GM12891 (cell line): ENCODE results near the gene MATN1.

Experiments used
- PAX5 ChIP-seq: IDR thresholded peaks from 2 replicates; pipeline ENCODE4 v1.6.1; 2011; ENCODE audit warnings: low read length, moderate library complexity, mild to moderate bottlenecking; ENCODE audit not compliant: insufficient read depth, severe bottlenecking
- POLR2A ChIP-seq: IDR thresholded peaks from 2 replicates; pipeline ENCODE4 v1.6.1; 2011; ENCODE audit warnings: low read depth, low read length, control low read depth
- POLR2AphosphoS5 ChIP-seq: IDR thresholded peaks from 2 replicates; pipeline ENCODE4 v1.6.1; 2011; ENCODE audit warnings: low read depth, low read length, control low read depth

- TF ChIP-seq POLR2A (no peak; the same call in 1 of the 2 replicates), PAX5 (no peak), POLR2AphosphoS5 (peak; percentile 44; the same call in 1 of the 2 replicates)
These were observed 33.4 kb upstream of the MATN1 start for GRCh38 chr1:30756545-30757351.
